K562 (cell line): ENCODE measurements around the gene IL2RG. TPM values are rescaled to one million over a fixed set of nuclear protein-coding genes. Genes with fewer than 3 reads are reported as not detected.

Experiments used
- ARID1B ChIP-seq: fragments of 450-650 bp; IDR thresholded peaks from 2 replicates; pipeline ENCODE4 v1.6.1; 2016; ENCODE audit warnings: antibody characterized with exemption, mild to moderate bottlenecking, inconsistent platforms
- CBFA2T2 ChIP-seq: fragments of 450-650 bp; conservative IDR thresholded peaks from 2 replicates; pipeline ENCODE4 v1.6.1; 2017; ENCODE audit warnings: mild to moderate bottlenecking
- CBFA2T3 ChIP-seq: fragments of 450-650 bp; IDR thresholded peaks from 2 replicates; pipeline ENCODE4 v1.6.1; 2017
- CC2D1A ChIP-seq: fragments of 450-650 bp; IDR thresholded peaks from 2 replicates; pipeline ENCODE4 v1.6.1; 2017; ENCODE audit warnings: mild to moderate bottlenecking
- CTBP1 ChIP-seq: fragments of 450-650 bp; IDR thresholded peaks from 2 replicates; pipeline ENCODE4 v1.6.1; 2016; ENCODE audit warnings: borderline replicate concordance
- CXXC5 ChIP-seq: fragments of 250-450 bp; sonication (Bioruptor Pico); IDR thresholded peaks from 2 replicates; pipeline ENCODE4 v1.8.0; 2022; ENCODE audit warnings: inconsistent platforms, mild to moderate bottlenecking, moderate library complexity
- DPF2 ChIP-seq: fragments of 450-650 bp; IDR thresholded peaks from 2 replicates; pipeline ENCODE4 v1.6.1; 2016
- EP300 ChIP-seq: IDR thresholded peaks from 2 replicates; pipeline ENCODE4 v1.6.1; 2012; ENCODE audit warnings: low read length, improper control_type of control experiment
- EP400 ChIP-seq: fragments of 450-650 bp; IDR thresholded peaks from 2 replicates; pipeline ENCODE4 v1.6.1; 2017; ENCODE audit warnings: antibody characterized with exemption, mild to moderate bottlenecking, moderate library complexity
- HDAC1 ChIP-seq, 2 experiments: fragments of 450-650 bp; IDR thresholded peaks; 2 replicates each; pipeline ENCODE4 v1.6.1; 2016 to 2017; ENCODE audit warnings: inconsistent platforms in 1 of 2, mild to moderate bottlenecking in 1 of 2, moderate library complexity in 1 of 2
- HNRNPUL1 ChIP-seq: fragments of 200-400 bp; formaldehyde crosslinking; IDR thresholded peaks from 2 replicates; pipeline ENCODE4 v1.6.1; 2017; ENCODE audit warnings: low read length
- JUND ChIP-seq, 2 experiments: IDR thresholded peaks; 2 replicates in 1 of 2; 3 replicates in 1 of 2; pipeline ENCODE4 v1.6.1; 2011; ENCODE audit warnings: borderline replicate concordance in 2 of 2, low read depth in 2 of 2, low read length in 2 of 2, improper control_type of control experiment in 1 of 2, missing biosample characterization in 1 of 2, missing genetic modification characterization in 1 of 2, missing genetic modification reagents in 1 of 2
- KAT7 ChIP-seq: sonication (generic); formaldehyde crosslinking; IDR thresholded peaks from 2 replicates; pipeline ENCODE4 v1.8.0; 2022; ENCODE audit warnings: missing genetic modification reagents, mild to moderate bottlenecking, borderline replicate concordance
- L3MBTL2 ChIP-seq: fragments of 450-650 bp; IDR thresholded peaks from 2 replicates; pipeline ENCODE4 v1.6.1; 2016; ENCODE audit warnings: mild to moderate bottlenecking, moderate library complexity
- MTA3 ChIP-seq: fragments of 450-650 bp; formaldehyde crosslinking; IDR thresholded peaks from 2 replicates; pipeline ENCODE4 v1.6.1; 2017; ENCODE audit warnings: mild to moderate bottlenecking, borderline replicate concordance
- NCOR1 ChIP-seq: fragments of 450-650 bp; IDR thresholded peaks from 2 replicates; pipeline ENCODE4 v1.6.1; 2016; ENCODE audit warnings: mild to moderate bottlenecking, moderate library complexity
- NFIC ChIP-seq: fragments of 450-650 bp; IDR thresholded peaks from 2 replicates; pipeline ENCODE4 v1.6.1; 2017; ENCODE audit warnings: mild to moderate bottlenecking, inconsistent platforms
- PHB2 ChIP-seq: fragments of 450-650 bp; IDR thresholded peaks from 2 replicates; pipeline ENCODE4 v1.6.1; 2017; ENCODE audit warnings: low read depth
- POLR2AphosphoS5 ChIP-seq: IDR thresholded peaks from 2 replicates; pipeline ENCODE4 v1.6.1; 2011; ENCODE audit warnings: mild to moderate bottlenecking, low read depth, low read length, moderate library complexity; ENCODE audit not compliant: control insufficient read depth, insufficient read depth
- RNF2 ChIP-seq: sonication (generic); IDR thresholded peaks from 2 replicates; pipeline ENCODE4 v1.6.1; 2016
- STAT5A ChIP-seq: IDR thresholded peaks from 2 replicates; pipeline ENCODE4 v1.6.1; 2012; ENCODE audit warnings: low read length, inconsistent platforms, borderline replicate concordance
- ZKSCAN1 ChIP-seq: fragments of 150-350 bp; IDR thresholded peaks from 2 replicates; pipeline ENCODE4 v1.6.1; 2016; ENCODE audit warnings: low read depth, low read length
- ZNF124 ChIP-seq: sonication (generic); formaldehyde crosslinking; IDR thresholded peaks from 2 replicates; pipeline ENCODE4 v1.8.1; 2022; ENCODE audit warnings: missing genetic modification reagents
- ZNF134 ChIP-seq: fragments of 250-450 bp; sonication (Bioruptor Pico); conservative IDR thresholded peaks from 2 replicates; pipeline ENCODE4 v1.4.0; 2020
- ZNF146 ChIP-seq: IDR thresholded peaks from one replicate; pipeline ENCODE4 v1.6.1; 2018; ENCODE audit warnings: missing compliant biosample characterization; ENCODE audit not compliant: unreplicated experiment
- ZNF274 ChIP-seq: IDR thresholded peaks from 2 replicates; pipeline ENCODE4 v1.6.1; 2011; ENCODE audit warnings: low read depth, mild to moderate bottlenecking, low read length, moderate library complexity, borderline replicate concordance
- polyA plus RNA-seq, 8 experiments: library from polyadenylated mRNA; depleted of rRNA in 4 of 8; stranded (reverse) in 5 of 8; unstranded in 3 of 8; fragments of >200 nt; fragmentation: Nextera tagmentation in 2 of 8; fragmentation: Illumina TruSeq in 1 of 8; extraction: Ambion mirVana in 2 of 8; extraction: Trizol in 1 of 8; gene quantifications; 2 replicates each; pipeline versions ENCODE4 v1.2.1 to v1.2.3, GENCODE V29; 2011 to 2014; ENCODE audit warnings: inconsistent platforms in 1 of 8, missing spikeins in 1 of 8
- total RNA-seq, 7 experiments: library from RNA; depleted of rRNA in 6 of 7; stranded (reverse); fragments of >200 nt in 6 of 7; fragmentation: Illumina TruSeq in 2 of 7; extraction: Trizol in 2 of 7; gene quantifications; 2 replicates each; pipeline versions ENCODE4 v1.2.1 to v1.2.3, GENCODE V29; 2011 to 2021; ENCODE audit warnings: low replicate concordance in 1 of 7
- TF ChIP-seq, protein P1 (sequence below): fragments of 450-650 bp; IDR thresholded peaks from 2 replicates; pipeline ENCODE4 v1.6.1; 2017; ENCODE audit warnings: mild to moderate bottlenecking, moderate library complexity
- TF ChIP-seq, protein P2 (sequence below): sonication (generic); formaldehyde crosslinking; IDR thresholded peaks from 2 replicates; pipeline ENCODE4 v1.8.0; 2022; ENCODE audit warnings: missing genetic modification reagents, mild to moderate bottlenecking, moderate library complexity, borderline replicate concordance
- TF ChIP-seq, protein P3 (sequence below): fragments of 200-800 bp; sonication (Bioruptor generic); IDR thresholded peaks from 2 replicates; pipeline ENCODE4 v1.6.1; 2017; ENCODE audit warnings: missing genetic modification characterization, missing compliant biosample characterization

Gene IL2RG
- total and polyA plus RNA-seq, 9 of the 15 experiments (the other 6 are each of a cell fraction or from before 2014, with no cell fraction given): 5.5 to 55.4 (median 19.7) TPM

DNA sequence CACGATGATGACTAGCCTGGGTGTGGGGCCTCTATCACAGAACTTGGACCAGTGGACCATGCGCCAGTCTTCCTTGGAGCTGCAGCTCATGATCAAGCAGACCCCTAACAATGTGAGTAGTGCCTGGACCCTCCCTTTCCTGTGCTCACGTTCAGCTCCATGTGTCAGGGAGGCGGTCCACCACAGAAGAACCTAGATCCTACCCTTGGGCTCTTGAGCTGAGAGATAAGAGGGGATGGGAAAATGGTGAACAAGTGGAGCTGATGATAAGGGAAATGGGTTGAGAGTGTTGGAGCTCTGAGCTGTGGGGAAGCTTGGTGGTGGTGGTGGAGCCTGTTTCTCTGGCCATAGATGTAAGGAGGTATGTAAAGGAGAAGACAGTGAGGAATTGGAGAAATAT is 20.1 kb upstream of the IL2RG start (continued):
- TF ChIP-seq, protein P1, sequence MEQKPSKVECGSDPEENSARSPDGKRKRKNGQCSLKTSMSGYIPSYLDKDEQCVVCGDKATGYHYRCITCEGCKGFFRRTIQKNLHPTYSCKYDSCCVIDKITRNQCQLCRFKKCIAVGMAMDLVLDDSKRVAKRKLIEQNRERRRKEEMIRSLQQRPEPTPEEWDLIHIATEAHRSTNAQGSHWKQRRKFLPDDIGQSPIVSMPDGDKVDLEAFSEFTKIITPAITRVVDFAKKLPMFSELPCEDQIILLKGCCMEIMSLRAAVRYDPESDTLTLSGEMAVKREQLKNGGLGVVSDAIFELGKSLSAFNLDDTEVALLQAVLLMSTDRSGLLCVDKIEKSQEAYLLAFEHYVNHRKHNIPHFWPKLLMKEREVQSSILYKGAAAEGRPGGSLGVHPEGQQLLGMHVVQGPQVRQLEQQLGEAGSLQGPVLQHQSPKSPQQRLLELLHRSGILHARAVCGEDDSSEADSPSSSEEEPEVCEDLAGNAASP: no peak
- no peak for TF ChIP-seq ZKSCAN1
- TF ChIP-seq CBFA2T2: peak; percentile 93
- TF ChIP-seq CBFA2T3: peak; percentile 97
- TF ChIP-seq POLR2AphosphoS5: peak; percentile 88
- TF ChIP-seq, protein P2, sequence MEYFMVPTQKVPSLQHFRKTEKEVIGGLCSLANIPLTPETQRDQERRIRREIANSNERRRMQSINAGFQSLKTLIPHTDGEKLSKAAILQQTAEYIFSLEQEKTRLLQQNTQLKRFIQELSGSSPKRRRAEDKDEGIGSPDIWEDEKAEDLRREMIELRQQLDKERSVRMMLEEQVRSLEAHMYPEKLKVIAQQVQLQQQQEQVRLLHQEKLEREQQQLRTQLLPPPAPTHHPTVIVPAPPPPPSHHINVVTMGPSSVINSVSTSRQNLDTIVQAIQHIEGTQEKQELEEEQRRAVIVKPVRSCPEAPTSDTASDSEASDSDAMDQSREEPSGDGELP (CRISPR knock-in tag): peak; percentile 31; the same call in 1 of the 2 replicates
- TF ChIP-seq ZNF146: no peak
- peak; percentile 62; the same call in 1 of the 2 replicates for TF ChIP-seq CC2D1A
- peak; percentile 79 for TF ChIP-seq STAT5A
- TF ChIP-seq CTBP1: peak; percentile 60; the same call in 1 of the 2 replicates
- TF ChIP-seq NFIC: peak; percentile 85
- 0 out of 2 replicates have a peak, but pooled peaks have one; percentile 20 for TF ChIP-seq EP400
- TF ChIP-seq ZNF274: no peak
- peak in 1 of 2 experiments; percentile 80; a peak in 1 of 4 replicates for TF ChIP-seq HDAC1 (IDR thresholded peaks at IDR 0.05)
- peak; percentile 93 for TF ChIP-seq NCOR1
- no peak for TF ChIP-seq ZNF124 (CRISPR knock-in tag)
- 0 out of 2 replicates have a peak, but pooled peaks have one; percentile 64 for TF ChIP-seq PHB2
- TF ChIP-seq CXXC5: peak; percentile 34; the same call in 1 of the 2 replicates
- peak; percentile 97 for TF ChIP-seq ARID1B
- peak; percentile 25; the same call in 1 of the 2 replicates for TF ChIP-seq L3MBTL2
- no peak for TF ChIP-seq RNF2
- TF ChIP-seq MTA3: 0 out of 2 replicates have a peak, but pooled peaks have one; percentile 39
- TF ChIP-seq DPF2: peak; percentile 94
- TF ChIP-seq EP300: peak; percentile 82
- TF ChIP-seq KAT7: no peak
- TF ChIP-seq ZNF134: no peak
- TF ChIP-seq, protein P3, sequence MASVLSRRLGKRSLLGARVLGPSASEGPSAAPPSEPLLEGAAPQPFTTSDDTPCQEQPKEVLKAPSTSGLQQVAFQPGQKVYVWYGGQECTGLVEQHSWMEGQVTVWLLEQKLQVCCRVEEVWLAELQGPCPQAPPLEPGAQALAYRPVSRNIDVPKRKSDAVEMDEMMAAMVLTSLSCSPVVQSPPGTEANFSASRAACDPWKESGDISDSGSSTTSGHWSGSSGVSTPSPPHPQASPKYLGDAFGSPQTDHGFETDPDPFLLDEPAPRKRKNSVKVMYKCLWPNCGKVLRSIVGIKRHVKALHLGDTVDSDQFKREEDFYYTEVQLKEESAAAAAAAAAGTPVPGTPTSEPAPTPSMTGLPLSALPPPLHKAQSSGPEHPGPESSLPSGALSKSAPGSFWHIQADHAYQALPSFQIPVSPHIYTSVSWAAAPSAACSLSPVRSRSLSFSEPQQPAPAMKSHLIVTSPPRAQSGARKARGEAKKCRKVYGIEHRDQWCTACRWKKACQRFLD (CRISPR knock-in tag): peak; percentile 51; the same call in 1 of the 2 replicates
- TF ChIP-seq JUND (IDR thresholded peaks at IDR 0.05; ENCODE audit: borderline replicate concordance, low read depth, low read length): peak; percentile 36; the same call in 1 of the 2 replicates
- TF ChIP-seq JUND (tag; IDR thresholded peaks at IDR 0.05; ENCODE audit: borderline replicate concordance, low read depth, low read length): no peak; the same call in 2 of the 3 replicates
- TF ChIP-seq HNRNPUL1: no peak
